Heart left ventricle (tissue), 13 donors: ENCODE measurements around the gene TNFRSF13B.

Experiments used
- POLR2A ChIP-seq, 2 donors: fragments of 450-650 bp; IDR thresholded peaks; one replicate each; pipeline ENCODE4 v1.6.1; 2017; ENCODE audit warnings: antibody characterized with exemption in 2 of 2, mild to moderate bottlenecking in 2 of 2, moderate library complexity in 2 of 2
- TF ChIP-seq, protein P1 (sequence below), 12 donors: fragments of 200-600 bp; sonication (generic) in 4 of 12; IDR thresholded peaks; one replicate each; pipeline versions ENCODE4 v1.5.0 to v1.8.0; 2018 to 2022; ENCODE audit warnings: antibody characterized with exemption in 12 of 12, mild to moderate bottlenecking in 5 of 12
- donor health status: ischemic (EF 13 %, LVEDD 7.1; RV severe dilation, severe dysfunction).
- donor health status: DM: no; HTN: yes; CAD: no.
- donor health status: DM: no; HTN: no; CAD: no.
- donor health status: ischemic (EF 25% LVEDD 6.9; RV normal size, moderate dysfunction).
- donor health status: ischemic (EF 25% LVEDD 5.7; RV mildly dilated, moderate dysfunction).
- donor health status: ischemic (EF 35%, LVEDD 5.7; RV mildly dilated, moderate dysfunction).
- donor health status: nonischemic (EF 11% LVEDD 7.7; RV severe dilation, severe dysfunction).
- donor health status: DM: yes; HTN: yes; CAD: no.
- donor health status: PGD.
- donor health status: ischemic (EF 29% LVEDD 5.4; RV normal size, mild dysfunction).
- donor health status: nonischemic (EF 23%, LVEDD 6.1; RV moderate dilation, normal function).

DNA sequence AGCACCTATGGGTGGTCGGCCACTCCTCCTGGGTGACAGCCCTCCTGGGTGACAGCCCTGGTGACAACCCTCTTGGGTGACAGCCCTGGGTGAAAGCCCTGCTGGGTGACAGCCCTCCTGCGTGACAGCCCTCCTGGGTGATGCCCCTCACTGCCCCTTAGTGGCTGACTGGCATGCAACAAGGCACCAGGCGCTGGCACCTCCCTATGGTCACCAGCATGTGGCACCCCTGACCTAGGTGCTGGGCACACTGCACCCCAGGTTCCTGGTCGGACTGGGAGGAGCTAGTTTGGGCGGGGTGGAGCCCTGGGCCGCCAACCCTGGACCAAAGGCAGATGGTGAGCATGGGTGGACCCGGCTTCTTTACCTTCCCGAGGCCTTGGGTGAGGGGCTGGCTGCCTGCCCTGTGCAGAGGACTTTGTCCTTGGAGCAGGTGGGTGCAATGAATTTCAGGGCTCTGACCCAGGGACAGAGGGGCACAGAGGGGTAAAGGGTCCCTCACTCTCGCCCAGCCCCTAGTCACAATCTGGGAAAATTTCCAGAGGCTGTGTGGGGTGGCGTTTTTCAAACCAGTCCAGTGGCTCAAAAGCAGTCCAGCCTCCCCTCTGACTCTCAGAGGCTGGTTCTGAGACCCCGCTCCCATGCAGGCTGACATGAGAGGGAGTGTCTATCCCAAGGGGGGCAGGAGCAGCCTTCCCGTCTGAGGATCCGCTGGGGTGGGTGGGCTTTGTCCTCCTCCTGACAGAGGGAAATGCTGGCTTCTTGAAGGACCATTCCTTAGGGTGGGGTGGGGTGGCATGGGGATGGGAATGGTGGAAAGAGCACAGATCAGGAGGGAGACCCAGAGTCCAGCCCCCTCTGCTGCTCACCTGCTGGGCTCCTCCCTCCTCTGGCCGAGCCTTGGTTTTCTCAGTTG, 25.9 kb upstream of the TNFRSF13B start:
- no peak for TF ChIP-seq POLR2A (IDR thresholded peaks at IDR 0.05)
- TF ChIP-seq, protein P1, sequence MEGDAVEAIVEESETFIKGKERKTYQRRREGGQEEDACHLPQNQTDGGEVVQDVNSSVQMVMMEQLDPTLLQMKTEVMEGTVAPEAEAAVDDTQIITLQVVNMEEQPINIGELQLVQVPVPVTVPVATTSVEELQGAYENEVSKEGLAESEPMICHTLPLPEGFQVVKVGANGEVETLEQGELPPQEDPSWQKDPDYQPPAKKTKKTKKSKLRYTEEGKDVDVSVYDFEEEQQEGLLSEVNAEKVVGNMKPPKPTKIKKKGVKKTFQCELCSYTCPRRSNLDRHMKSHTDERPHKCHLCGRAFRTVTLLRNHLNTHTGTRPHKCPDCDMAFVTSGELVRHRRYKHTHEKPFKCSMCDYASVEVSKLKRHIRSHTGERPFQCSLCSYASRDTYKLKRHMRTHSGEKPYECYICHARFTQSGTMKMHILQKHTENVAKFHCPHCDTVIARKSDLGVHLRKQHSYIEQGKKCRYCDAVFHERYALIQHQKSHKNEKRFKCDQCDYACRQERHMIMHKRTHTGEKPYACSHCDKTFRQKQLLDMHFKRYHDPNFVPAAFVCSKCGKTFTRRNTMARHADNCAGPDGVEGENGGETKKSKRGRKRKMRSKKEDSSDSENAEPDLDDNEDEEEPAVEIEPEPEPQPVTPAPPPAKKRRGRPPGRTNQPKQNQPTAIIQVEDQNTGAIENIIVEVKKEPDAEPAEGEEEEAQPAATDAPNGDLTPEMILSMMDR (IDR thresholded peaks at IDR 0.05), result peak in 3 of 12 donors; percentile 27 to 57 (median 30)
